Body of pancreas (tissue), 4 donors: ENCODE measurements around the gene DELE1. TPM values are rescaled to one million over a fixed set of nuclear protein-coding genes. Genes with fewer than 3 reads are reported as not detected.

Experiments
- ATAC-seq: fragments of 150-250 bp; one replicate; pipeline ENCODE4 v1.9.1; 2016
- DNase-seq, 4 donors: peaks; one replicate each; pipeline ENCODE4 v3.0.0-alpha.2; 2019
- H3K27ac ChIP-seq, 4 donors: fragments of 200-600 bp; sonication (generic); 1 replicate in 3 of 4; 2 replicates in 1 of 4; pipeline versions ENCODE4 v1.5.1 to v1.6.1; 2016 to 2019; ENCODE audit warnings: mild to moderate bottlenecking in 1 of 4, mixed read lengths in 1 of 4, moderate library complexity in 1 of 4
- H3K27me3 ChIP-seq, 2 donors: fragments of 200-600 bp; sonication (generic); one replicate each; pipeline ENCODE4 v1.6.0; 2016; ENCODE audit warnings: mild to moderate bottlenecking in 1 of 2
- H3K36me3 ChIP-seq, 2 donors: fragments of 200-600 bp; sonication (generic); replicated peaks in 1 of 2; 2 replicates each; pipeline ENCODE4 v1.5.1; 2016; ENCODE audit warnings: low read depth in 2 of 2; ENCODE audit not compliant: insufficient read depth in 1 of 2
- H3K4me1 ChIP-seq: fragments of 200-600 bp; sonication (generic); one replicate; pipeline ENCODE4 v1.6.0; 2016
- H3K4me3 ChIP-seq, 2 donors: fragments of 200-600 bp; sonication (generic); 1 replicate in 1 of 2; 2 replicates in 1 of 2; pipeline ENCODE4 v1.5.1; 2016 to 2019
- H3K9me3 ChIP-seq, 3 donors: fragments of 200-600 bp; sonication (generic); 1 replicate in 2 of 3; 2 replicates in 1 of 3; pipeline ENCODE4 v1.5.1; 2016
- POLR2A ChIP-seq, 3 donors: fragments of 450-650 bp; IDR thresholded peaks; one replicate each; pipeline ENCODE4 v1.6.1; 2016; ENCODE audit warnings: antibody characterized with exemption in 3 of 3, mild to moderate bottlenecking in 2 of 3
- WGBS, 2 donors: methylation state at CpG; one replicate each; pipeline ENCODE4 v1.1.5; 2017; 5-methylcytosine and 5-hydroxymethylcytosine counted together
- intact Hi-C: fragments of 100-400 bp; cut with DNase I; formaldehyde crosslinking; loops from one replicate; pipeline ENCODE4 v1.15.1; 2023
- total RNA-seq, 2 donors: library from RNA; depleted of rRNA; stranded (reverse); fragments of >200 nt; gene quantifications; one replicate each; pipeline ENCODE4 v1.1.0, GENCODE V29; 2016
- TF ChIP-seq, protein P1 (sequence below), 7 experiments: fragments of 450-650 bp in 4 of 7; fragments of 200-600 bp in 3 of 7; sonication (generic) in 3 of 7; IDR thresholded peaks; one replicate each; pipeline ENCODE4 v1.5.1; 2016 to 2019; ENCODE audit warnings: antibody characterized with exemption in 7 of 7

Gene DELE1
- total RNA-seq, 2 donors from 2014 or later = 50.6 to 100 TPM

DNA sequence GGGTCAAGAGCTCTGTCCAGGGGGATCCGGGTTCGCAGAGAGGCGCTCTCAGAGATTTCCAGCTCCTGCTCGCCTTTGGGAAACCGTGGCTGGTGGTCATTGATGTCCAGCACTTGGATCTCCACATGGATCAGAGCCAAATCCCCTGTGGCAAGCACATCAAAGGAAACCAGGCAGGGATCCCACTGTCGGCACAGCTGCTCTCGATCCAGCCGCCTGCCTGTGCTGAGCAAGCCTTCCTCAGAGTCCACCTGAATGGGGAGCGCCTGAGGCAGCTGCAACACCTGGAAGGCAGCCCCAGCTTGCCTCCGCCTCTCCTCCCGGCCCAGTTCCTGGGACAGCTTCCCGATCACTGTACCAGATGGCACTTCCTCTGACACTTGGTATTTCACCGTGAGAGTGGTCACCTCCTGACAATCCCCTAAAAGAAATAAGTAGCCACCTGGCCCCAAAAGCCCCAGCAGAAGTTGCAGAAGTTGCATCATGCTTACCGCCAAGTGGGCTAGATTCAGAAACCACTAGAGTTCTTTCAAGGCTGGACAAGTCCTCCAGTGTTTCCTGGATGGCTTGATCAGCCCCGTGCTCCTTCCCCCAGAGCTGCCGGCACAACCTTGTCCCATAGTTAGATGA, 33.8 kb downstream of the DELE1 start:
- TF ChIP-seq POLR2A (IDR thresholded peaks at IDR 0.05) = no peak
- TF ChIP-seq, protein P1, sequence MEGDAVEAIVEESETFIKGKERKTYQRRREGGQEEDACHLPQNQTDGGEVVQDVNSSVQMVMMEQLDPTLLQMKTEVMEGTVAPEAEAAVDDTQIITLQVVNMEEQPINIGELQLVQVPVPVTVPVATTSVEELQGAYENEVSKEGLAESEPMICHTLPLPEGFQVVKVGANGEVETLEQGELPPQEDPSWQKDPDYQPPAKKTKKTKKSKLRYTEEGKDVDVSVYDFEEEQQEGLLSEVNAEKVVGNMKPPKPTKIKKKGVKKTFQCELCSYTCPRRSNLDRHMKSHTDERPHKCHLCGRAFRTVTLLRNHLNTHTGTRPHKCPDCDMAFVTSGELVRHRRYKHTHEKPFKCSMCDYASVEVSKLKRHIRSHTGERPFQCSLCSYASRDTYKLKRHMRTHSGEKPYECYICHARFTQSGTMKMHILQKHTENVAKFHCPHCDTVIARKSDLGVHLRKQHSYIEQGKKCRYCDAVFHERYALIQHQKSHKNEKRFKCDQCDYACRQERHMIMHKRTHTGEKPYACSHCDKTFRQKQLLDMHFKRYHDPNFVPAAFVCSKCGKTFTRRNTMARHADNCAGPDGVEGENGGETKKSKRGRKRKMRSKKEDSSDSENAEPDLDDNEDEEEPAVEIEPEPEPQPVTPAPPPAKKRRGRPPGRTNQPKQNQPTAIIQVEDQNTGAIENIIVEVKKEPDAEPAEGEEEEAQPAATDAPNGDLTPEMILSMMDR (IDR thresholded peaks at IDR 0.05) = no peak
- Histone ChIP-seq H3K27ac (peak overlapping the region in 1 of 4 donors; percentile 4), H3K4me1 (no peaks in the 10 kb centered on the region), H3K36me3 (no peaks in the 10 kb centered on the region), H3K27me3 (no peaks in the 10 kb centered on the region), H3K4me3 (no peak overlapping the region), H3K9me3 (no peaks in the 10 kb centered on the region)
- DNase-seq (no peak), ATAC-seq (no peak)
- intact Hi-C loops = loop anchor here (5.0 to 10.0 kb wide), 2 partner anchors 73 to 265 kb away; no protein-coding TSS in a partner anchor
- 55 to 64% methylated on average over 7 to 16 of the region's 16 CpGs for WGBS, 2 donors

GRCh38 chr5:141958113-141958512, 34.4 kb downstream of the DELE1 start, which contains the start of gene PCDH12:
PCDH12 (minus strand) TSS chr5:141958202; CDS start chr5:141957851, 351 bp downstream.
- DNase-seq = no peak
- intact Hi-C loops = loop anchor here (5.0 to 10.0 kb wide), 2 partner anchors 73 to 266 kb away; no protein-coding TSS in a partner anchor

DNA sequence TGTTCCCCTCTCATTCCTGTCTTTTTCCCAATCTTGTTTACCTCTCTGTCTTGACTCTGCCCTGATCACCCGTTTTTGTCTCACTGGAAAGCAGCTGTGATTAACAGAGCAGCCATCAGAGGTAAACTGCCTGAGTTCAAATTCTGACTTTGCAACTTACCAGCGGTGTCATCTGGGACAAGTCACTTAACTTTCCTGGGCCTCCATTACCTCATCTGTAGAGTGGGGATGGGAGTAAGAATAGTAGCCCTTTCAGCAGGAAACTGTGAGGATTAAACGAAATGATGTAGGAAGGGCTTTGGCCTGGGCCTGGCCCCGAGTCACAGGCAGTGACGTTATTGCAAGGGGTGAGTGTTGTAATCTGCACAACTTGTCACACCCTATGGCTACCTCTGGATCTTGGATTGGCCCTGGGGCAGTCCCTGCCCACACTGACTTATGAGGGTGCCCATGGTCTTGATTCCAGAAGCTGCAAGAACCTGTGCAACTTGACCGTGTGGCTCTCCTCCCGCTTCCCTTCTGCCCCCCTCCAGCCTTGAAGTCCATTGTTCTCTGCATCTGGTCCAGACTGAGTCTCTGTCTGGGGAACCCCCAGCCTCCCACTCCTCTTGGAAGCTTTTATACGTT, 35.0 kb downstream of the DELE1 start:
- no peak overlapping the region for H3K27ac ChIP-seq
- ATAC-seq = no peak
- intact Hi-C loops = loop anchor here (5.0 to 10.0 kb wide), 2 partner anchors 74 to 266 kb away; no protein-coding TSS in a partner anchor
- no peak for DNase-seq
- H3K36me3 ChIP-seq = no peaks in the 10 kb centered on the region
- peak in 1 of 3 donors; percentile 0 for TF ChIP-seq POLR2A (IDR thresholded peaks at IDR 0.05)
- TF ChIP-seq, protein P1 (IDR thresholded peaks at IDR 0.05) = no peak
- 56 to 67% methylated on average over 8 of the region's 8 CpGs for WGBS, 2 donors
- no peaks in the 10 kb centered on the region for H3K27me3 ChIP-seq
- no peaks in the 10 kb centered on the region for H3K9me3 ChIP-seq
- H3K4me3 ChIP-seq = no peak overlapping the region
- H3K4me1 ChIP-seq = no peaks in the 10 kb centered on the region

More at GRCh38 chr5:141958113-141958512, 34.4 kb downstream of the DELE1 start, which contains the start of gene PCDH12:
- Histone ChIP-seq H3K9me3 (no peaks in the 10 kb centered on the region), H3K4me1 (no peaks in the 10 kb centered on the region), H3K4me3 (no peak within 1 kb of the TSS), H3K27ac (peak within 1 kb of the TSS in 1 of 4 donors; percentile 4), H3K27me3 (no peaks in the 10 kb centered on the region), H3K36me3 (no peaks in the 10 kb centered on the region)
- no peak for ATAC-seq
- 40 to 52% methylated on average over 7 of the region's 7 CpGs for WGBS, 2 donors
- TF ChIP-seq POLR2A (IDR thresholded peaks at IDR 0.05) = peak in 1 of 3 donors; percentile 18
- TF ChIP-seq, protein P1 (IDR thresholded peaks at IDR 0.05) = no peak

DNA sequence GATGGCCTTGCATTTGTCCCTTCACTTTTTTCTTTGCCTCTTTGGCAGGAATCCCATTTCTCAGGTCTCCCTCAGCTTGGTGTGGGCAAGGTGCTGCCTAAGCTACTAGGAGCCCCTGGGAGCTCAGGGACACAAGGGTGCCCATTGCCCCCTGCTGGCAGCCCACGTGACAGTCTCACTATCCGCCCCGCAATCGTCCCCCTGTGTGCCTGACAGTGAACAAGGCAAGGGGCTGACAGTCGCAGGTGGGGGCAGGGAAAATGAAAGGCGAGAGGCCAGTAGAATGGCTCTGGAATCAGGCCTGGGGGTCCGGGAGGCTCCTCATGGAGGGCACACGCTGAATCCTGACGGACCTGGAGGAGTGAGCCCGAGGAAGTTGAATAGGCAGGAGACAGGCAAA, 36.3 kb downstream of the DELE1 start:
- H3K27ac ChIP-seq = no peak overlapping the region
- no peaks in the 10 kb centered on the region for H3K4me1 ChIP-seq
- no peaks in the 10 kb centered on the region for H3K9me3 ChIP-seq
- 45 to 51% methylated on average over 10 of the region's 10 CpGs for WGBS, 2 donors
- intact Hi-C loops = no loop called here
- H3K36me3 ChIP-seq = no peaks in the 10 kb centered on the region
- TF ChIP-seq, protein P1 (IDR thresholded peaks at IDR 0.05) = peak in 2 of 7 experiments; percentile 6 to 16
- no peak for TF ChIP-seq POLR2A (IDR thresholded peaks at IDR 0.05)
- DNase-seq (no peak), ATAC-seq (no peak)
- H3K4me3 ChIP-seq = no peak overlapping the region
- no peaks in the 10 kb centered on the region for H3K27me3 ChIP-seq
